HepG2 (cell line): ENCODE data around the gene FAM234B. TPM values are rescaled to one million over a fixed set of nuclear protein-coding genes. Genes with fewer than 3 reads are reported as not detected.

ENCODE experiments used
- CEBPG ChIP-seq: IDR thresholded peaks from 2 replicates; pipeline ENCODE4 v1.6.1; 2016
- DNMT1 ChIP-seq: sonication (generic); formaldehyde crosslinking; IDR thresholded peaks from 2 replicates; pipeline ENCODE4 v1.5.1; 2020; ENCODE audit warnings: mild to moderate bottlenecking, missing genetic modification reagents
- HDAC1 ChIP-seq: sonication (generic); formaldehyde crosslinking; IDR thresholded peaks from 2 replicates; pipeline ENCODE4 v1.5.1; 2020; ENCODE audit warnings: mild to moderate bottlenecking, missing genetic modification reagents
- KDM6A ChIP-seq: IDR thresholded peaks from 2 replicates; pipeline ENCODE4 v1.6.1; 2016; ENCODE audit warnings: low read depth
- KLF12 ChIP-seq: sonication (generic); formaldehyde crosslinking; IDR thresholded peaks from 2 replicates; pipeline ENCODE4 v1.4.0; 2020; ENCODE audit warnings: missing genetic modification reagents, borderline replicate concordance
- MED8 ChIP-seq: sonication (generic); formaldehyde crosslinking; IDR thresholded peaks from 2 replicates; pipeline ENCODE4 v1.8.1; 2023; ENCODE audit warnings: mild to moderate bottlenecking, missing genetic modification reagents; ENCODE audit not compliant: insufficient replicate concordance
- PRMT3 ChIP-seq: sonication (generic); formaldehyde crosslinking; IDR thresholded peaks from 2 replicates; pipeline ENCODE4 v1.8.1; 2022; ENCODE audit warnings: low read depth, mild to moderate bottlenecking, moderate library complexity, missing genetic modification reagents, borderline replicate concordance
- RFX1 ChIP-seq: fragments of 450-650 bp; IDR thresholded peaks from 2 replicates; pipeline ENCODE4 v1.6.1; 2017
- SALL1 ChIP-seq: sonication (generic); formaldehyde crosslinking; IDR thresholded peaks from 2 replicates; pipeline ENCODE4 v1.8.0; 2022; ENCODE audit warnings: mild to moderate bottlenecking, missing genetic modification reagents
- ZBTB3 ChIP-seq: sonication (generic); formaldehyde crosslinking; IDR thresholded peaks from 2 replicates; pipeline ENCODE4 v1.4.0; 2020; ENCODE audit warnings: low read depth, mild to moderate bottlenecking, moderate library complexity, missing genetic modification reagents, borderline replicate concordance
- ZNF136 ChIP-seq: sonication (generic); formaldehyde crosslinking; IDR thresholded peaks from 2 replicates; pipeline ENCODE4 v1.8.1; 2022; ENCODE audit warnings: low read depth, mild to moderate bottlenecking, moderate library complexity, missing genetic modification reagents
- ZNF264 ChIP-seq: sonication (generic); formaldehyde crosslinking; IDR thresholded peaks from 2 replicates; pipeline ENCODE4 v1.4.0; 2020; ENCODE audit warnings: missing genetic modification reagents
- ZNF292 ChIP-seq: sonication (generic); formaldehyde crosslinking; IDR thresholded peaks from 2 replicates; pipeline ENCODE4 v1.8.1; 2022; ENCODE audit warnings: mild to moderate bottlenecking, low read depth, missing genetic modification reagents, borderline replicate concordance
- ZNF367 ChIP-seq: sonication (generic); formaldehyde crosslinking; IDR thresholded peaks from 2 replicates; pipeline ENCODE4 v1.4.0; 2020; ENCODE audit warnings: missing genetic modification reagents, borderline replicate concordance
- ZNF75D ChIP-seq: sonication (generic); formaldehyde crosslinking; IDR thresholded peaks from 2 replicates; pipeline ENCODE4 v1.8.1; 2023; ENCODE audit warnings: missing genetic modification reagents, mild to moderate bottlenecking, borderline replicate concordance
- ZNF891 ChIP-seq: sonication (generic); formaldehyde crosslinking; IDR thresholded peaks from 2 replicates; pipeline ENCODE4 v1.5.0; 2020; ENCODE audit warnings: mild to moderate bottlenecking, missing genetic modification reagents
- polyA plus RNA-seq, 8 experiments: library from polyadenylated mRNA; depleted of rRNA in 3 of 8; stranded (reverse) in 7 of 8; unstranded in 1 of 8; fragments of >200 nt; fragmentation: Illumina TruSeq in 4 of 8; extraction: Trizol in 4 of 8; gene quantifications; 2 replicates each; pipeline versions ENCODE4 v1.2.1 to v1.2.3, GENCODE V29; 2011 to 2016; ENCODE audit warnings: low read depth in 4 of 8, missing spikeins in 1 of 8, mixed read lengths in 1 of 8; ENCODE audit not compliant: insufficient read depth in 1 of 8
- total RNA-seq, 5 experiments: library from RNA; depleted of rRNA; stranded (reverse); fragments of >200 nt; fragmentation: Illumina TruSeq; extraction: Trizol; gene quantifications; 2 replicates each; pipeline ENCODE4 v1.2.3, GENCODE V29; 2016; ENCODE audit warnings: low read depth in 1 of 5
- TF ChIP-seq, protein P1 (sequence below): sonication (generic); formaldehyde crosslinking; IDR thresholded peaks from 2 replicates; pipeline ENCODE4 v1.4.0; 2020; ENCODE audit warnings: missing genetic modification reagents, borderline replicate concordance
- TF ChIP-seq, protein P2 (sequence below): sonication (generic); formaldehyde crosslinking; IDR thresholded peaks from 2 replicates; pipeline ENCODE4 v1.8.1; 2023; ENCODE audit warnings: missing genetic modification reagents, inconsistent platforms, borderline replicate concordance
- TF ChIP-seq, protein P3 (sequence below): sonication (generic); formaldehyde crosslinking; IDR thresholded peaks from 2 replicates; pipeline ENCODE4 v1.4.0; 2020; ENCODE audit warnings: missing genetic modification reagents, borderline replicate concordance
- TF ChIP-seq, protein P4 (sequence below): sonication (generic); formaldehyde crosslinking; IDR thresholded peaks from 2 replicates; pipeline ENCODE4 v1.4.0; 2020; ENCODE audit warnings: missing genetic modification reagents, mild to moderate bottlenecking, borderline replicate concordance

Gene FAM234B
- total and polyA plus RNA-seq, 2 of the 13 experiments (the other 11 are each of a cell fraction or from before 2014, with no cell fraction given), result 7.8 to 13.8 TPM

DNA sequence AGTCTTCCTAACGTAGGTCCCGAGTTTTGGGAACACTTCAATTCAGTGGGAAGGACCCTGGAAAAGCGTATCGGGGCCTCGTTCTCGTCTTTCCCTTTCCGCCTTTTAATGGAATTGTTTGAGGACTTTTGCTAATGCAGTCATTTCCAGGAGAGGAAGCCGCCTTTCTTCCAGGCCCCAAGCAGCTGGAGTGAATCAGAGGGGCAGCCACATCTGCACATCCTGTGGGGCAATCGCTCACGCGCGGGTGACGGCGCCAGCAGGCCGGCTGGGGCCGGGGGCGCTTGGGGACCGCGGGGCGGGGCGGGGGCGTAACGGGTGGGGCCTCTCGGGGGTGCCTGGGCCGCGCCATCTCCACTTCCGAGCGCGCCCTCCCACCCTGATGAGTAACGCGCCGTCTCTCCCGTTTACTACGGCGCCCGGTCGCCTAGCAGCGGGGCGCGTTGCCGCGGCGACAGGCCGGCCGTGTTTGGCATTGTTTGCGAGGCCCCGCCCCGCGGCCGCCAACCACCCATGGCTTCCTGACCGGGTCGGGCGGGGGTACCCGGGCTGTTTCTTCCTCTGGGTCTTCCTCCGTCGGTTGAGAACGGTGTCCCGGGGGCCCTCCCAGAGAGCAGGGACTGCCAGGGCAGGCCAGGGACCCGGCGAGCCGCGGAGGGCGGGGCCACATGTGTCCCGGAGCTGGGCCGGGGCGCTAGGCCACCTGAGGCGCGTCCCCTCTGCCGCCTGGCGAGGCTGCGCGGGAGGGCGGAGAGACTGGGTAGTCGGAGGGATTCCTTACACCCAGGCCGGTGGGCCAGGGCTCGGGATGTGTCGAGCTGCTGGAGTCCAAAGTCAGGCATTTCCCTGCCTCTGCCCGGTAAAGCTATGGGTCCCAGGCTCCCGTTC is 56.9 kb downstream of the FAM234B start (continued):
- TF ChIP-seq, protein P1, sequence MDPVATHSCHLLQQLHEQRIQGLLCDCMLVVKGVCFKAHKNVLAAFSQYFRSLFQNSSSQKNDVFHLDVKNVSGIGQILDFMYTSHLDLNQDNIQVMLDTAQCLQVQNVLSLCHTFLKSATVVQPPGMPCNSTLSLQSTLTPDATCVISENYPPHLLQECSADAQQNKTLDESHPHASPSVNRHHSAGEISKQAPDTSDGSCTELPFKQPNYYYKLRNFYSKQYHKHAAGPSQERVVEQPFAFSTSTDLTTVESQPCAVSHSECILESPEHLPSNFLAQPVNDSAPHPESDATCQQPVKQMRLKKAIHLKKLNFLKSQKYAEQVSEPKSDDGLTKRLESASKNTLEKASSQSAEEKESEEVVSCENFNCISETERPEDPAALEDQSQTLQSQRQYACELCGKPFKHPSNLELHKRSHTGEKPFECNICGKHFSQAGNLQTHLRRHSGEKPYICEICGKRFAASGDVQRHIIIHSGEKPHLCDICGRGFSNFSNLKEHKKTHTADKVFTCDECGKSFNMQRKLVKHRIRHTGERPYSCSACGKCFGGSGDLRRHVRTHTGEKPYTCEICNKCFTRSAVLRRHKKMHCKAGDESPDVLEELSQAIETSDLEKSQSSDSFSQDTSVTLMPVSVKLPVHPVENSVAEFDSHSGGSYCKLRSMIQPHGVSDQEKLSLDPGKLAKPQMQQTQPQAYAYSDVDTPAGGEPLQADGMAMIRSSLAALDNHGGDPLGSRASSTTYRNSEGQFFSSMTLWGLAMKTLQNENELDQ, result no peak
- no peak for TF ChIP-seq CEBPG
- no peak for TF ChIP-seq ZNF891 (CRISPR knock-in tag)
- TF ChIP-seq, protein P2, sequence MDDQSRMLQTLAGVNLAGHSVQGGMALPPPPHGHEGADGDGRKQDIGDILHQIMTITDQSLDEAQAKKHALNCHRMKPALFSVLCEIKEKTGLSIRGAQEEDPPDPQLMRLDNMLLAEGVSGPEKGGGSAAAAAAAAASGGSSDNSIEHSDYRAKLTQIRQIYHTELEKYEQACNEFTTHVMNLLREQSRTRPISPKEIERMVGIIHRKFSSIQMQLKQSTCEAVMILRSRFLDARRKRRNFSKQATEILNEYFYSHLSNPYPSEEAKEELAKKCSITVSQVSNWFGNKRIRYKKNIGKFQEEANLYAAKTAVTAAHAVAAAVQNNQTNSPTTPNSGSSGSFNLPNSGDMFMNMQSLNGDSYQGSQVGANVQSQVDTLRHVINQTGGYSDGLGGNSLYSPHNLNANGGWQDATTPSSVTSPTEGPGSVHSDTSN (CRISPR knock-in tag), result no peak
- no peak for TF ChIP-seq ZNF75D (CRISPR knock-in tag)
- no peak for TF ChIP-seq KDM6A
- no peak for TF ChIP-seq ZNF292
- TF ChIP-seq, protein P3, sequence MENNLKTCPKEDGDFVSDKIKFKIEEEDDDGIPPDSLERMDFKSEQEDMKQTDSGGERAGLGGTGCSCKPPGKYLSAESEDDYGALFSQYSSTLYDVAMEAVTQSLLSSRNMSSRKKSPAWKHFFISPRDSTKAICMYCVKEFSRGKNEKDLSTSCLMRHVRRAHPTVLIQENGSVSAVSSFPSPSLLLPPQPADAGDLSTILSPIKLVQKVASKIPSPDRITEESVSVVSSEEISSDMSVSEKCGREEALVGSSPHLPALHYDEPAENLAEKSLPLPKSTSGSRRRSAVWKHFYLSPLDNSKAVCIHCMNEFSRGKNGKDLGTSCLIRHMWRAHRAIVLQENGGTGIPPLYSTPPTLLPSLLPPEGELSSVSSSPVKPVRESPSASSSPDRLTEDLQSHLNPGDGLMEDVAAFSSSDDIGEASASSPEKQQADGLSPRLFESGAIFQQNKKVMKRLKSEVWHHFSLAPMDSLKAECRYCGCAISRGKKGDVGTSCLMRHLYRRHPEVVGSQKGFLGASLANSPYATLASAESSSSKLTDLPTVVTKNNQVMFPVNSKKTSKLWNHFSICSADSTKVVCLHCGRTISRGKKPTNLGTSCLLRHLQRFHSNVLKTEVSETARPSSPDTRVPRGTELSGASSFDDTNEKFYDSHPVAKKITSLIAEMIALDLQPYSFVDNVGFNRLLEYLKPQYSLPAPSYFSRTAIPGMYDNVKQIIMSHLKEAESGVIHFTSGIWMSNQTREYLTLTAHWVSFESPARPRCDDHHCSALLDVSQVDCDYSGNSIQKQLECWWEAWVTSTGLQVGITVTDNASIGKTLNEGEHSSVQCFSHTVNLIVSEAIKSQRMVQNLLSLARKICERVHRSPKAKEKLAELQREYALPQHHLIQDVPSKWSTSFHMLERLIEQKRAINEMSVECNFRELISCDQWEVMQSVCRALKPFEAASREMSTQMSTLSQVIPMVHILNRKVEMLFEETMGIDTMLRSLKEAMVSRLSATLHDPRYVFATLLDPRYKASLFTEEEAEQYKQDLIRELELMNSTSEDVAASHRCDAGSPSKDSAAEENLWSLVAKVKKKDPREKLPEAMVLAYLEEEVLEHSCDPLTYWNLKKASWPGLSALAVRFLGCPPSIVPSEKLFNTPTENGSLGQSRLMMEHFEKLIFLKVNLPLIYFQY (CRISPR knock-in tag), result no peak
- no peak for TF ChIP-seq ZNF264 (CRISPR knock-in tag)
- TF ChIP-seq SALL1 (CRISPR knock-in tag), result no peak
- TF ChIP-seq RFX1, result peak; percentile 95
- TF ChIP-seq, protein P4, sequence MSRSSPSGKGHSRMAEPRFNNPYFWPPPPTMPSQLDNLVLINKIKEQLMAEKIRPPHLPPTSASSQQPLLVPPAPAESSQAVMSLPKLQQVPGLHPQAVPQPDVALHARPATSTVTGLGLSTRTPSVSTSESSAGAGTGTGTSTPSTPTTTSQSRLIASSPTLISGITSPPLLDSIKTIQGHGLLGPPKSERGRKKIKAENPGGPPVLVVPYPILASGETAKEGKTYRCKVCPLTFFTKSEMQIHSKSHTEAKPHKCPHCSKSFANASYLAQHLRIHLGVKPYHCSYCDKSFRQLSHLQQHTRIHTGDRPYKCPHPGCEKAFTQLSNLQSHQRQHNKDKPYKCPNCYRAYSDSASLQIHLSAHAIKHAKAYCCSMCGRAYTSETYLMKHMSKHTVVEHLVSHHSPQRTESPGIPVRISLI, result no peak
- no peak for TF ChIP-seq DNMT1 (CRISPR knock-in tag)
- TF ChIP-seq ZNF136 (CRISPR knock-in tag), result no peak
- no peak for TF ChIP-seq ZNF367
- TF ChIP-seq MED8 (CRISPR knock-in tag), result no peak
- no peak; the same call in 1 of the 2 replicates for TF ChIP-seq KLF12
- no peak for TF ChIP-seq PRMT3
- TF ChIP-seq ZBTB3 (CRISPR knock-in tag), result no peak
- TF ChIP-seq HDAC1 (CRISPR knock-in tag), result peak; percentile 59
